ENCODE data around the gene PAX8.
"Not testable (repeated sequence)": the region's sequence is repeated elsewhere in the genome, so short reads cannot be mapped to it uniquely, and the experiment has no call there.

Gene PAX8

DNA sequence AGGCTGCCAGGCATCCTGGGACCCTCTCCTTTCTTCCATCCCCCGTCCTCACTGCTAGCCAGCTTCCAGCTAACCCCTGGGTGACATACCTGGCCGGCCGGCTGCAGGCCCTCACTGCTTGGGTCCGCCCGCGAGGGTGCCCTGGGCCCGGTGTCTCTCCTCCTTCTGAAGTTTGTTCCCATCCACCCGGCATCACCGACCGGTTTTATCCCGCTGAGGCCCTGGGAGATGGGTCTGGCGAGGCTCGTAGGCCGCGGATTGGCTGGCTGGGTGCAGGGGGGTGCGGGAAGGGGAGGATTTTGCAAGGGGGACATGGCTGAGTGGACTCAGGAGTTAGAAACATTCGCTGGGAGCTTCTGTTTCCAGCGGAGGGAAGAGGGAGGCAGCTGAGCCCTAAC is at the start of gene PAX8:
Gene PAX8 (minus strand): TSS at position 180 of the 398 bp plus-strand sequence. CDS start 527 bp downstream, outside the sequence.
- no peak for DNase-seq
- intact Hi-C loops (cut with DNase I), result no loop called here

DNA sequence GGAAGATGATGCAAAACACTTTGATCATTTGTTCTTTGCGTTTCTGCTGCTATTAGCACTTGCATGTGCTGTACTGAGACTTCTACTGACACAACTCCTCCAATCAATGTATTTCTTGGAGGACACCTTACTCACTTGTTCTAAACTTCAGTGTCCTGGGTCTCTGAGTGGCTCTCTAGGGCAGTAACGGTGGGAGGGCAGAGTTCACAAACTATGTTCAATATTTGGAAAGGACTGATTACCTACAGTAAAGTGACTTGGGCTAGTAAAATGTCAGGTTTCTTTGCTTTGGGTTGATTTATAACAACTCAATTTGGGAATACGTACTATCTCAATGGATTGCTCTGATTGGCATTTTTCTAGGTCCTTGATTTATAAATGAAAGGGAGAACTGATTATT is 49.3 kb upstream of the PAX8 start:
- DNase-seq, result no peak
- intact Hi-C loops (cut with DNase I), result no loop called here

DNA sequence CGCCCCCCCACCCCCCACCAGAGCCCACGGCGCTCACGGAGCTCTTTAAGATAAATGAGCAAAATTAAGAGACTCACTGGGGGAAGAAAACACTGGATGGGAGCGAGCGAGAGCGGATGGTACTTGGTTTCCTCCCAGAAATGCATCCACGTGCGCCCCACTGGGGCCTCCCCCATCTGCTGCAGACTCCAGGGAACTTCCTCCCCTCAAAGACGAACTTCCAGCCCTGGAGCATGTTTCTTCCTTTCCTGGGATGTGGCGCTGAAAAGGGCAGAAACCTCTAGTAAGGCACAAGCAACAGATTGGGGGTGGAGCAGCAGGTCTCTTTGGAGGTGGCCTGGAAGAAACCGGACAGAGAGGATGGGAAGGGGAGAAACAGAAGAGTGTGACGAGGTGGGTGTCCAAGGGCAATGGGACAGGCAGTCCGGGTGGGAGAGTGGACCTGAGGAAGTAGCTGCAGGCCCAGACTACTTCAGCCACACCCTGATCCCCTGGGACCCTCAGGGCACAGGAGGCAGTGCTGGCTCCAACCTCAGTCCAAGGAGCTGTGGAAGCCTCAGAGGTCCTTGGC is 46.5 kb upstream of the PAX8 start:
- DNase-seq, result peak in 1 of 42 donors; percentile 10
- intact Hi-C loops (cut with DNase I), result not testable (repeated sequence)

DNA sequence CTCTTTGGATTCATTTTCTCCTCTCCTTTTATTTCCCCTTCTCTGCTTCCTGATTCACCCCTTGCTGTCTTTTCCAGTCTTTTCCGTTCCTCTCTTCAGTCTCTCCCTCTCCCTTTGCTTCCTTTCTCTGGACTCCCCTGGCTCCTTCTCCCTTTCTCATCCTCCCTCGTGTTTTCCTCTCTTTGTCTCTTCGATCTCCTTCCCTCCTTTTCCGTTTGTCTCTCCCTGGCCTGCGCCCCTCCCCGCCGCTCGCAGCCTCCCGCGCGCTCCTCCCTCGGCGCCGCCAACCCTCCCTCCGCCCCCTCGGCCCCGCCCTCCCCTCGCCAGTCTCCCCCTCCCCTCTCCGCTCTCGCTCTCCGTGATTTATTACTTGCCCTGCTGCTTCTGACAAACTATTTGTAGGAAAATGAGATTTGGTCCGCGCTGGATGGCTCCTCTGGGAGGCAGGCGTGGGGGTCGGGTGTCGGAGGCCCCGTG is 46.0 kb upstream of the PAX8 start:
- peak in 35 of 42 donors; percentile 15 to 75 (median 48) for DNase-seq
- intact Hi-C loops (cut with DNase I), result no loop called here

DNA sequence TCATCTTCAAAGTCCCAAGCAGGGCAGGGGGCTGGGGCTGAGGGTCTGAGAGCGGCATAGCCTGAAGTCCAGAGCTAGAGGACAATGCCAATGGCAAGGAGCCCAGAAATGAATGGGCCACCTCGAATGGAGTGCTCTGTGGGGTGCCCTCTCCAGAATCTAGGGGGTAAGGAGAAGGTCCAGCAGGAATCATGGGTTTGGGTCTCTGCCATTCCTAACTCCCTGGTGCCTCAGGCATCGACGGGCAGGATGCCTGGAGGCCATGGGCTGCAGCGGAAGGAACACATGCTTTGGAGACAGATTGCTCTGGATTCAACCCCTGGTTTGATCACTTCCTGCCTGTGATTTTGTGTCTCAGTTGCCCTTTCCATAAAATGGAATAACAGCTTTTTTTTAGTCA is 44.4 kb upstream of the PAX8 start:
- DNase-seq; intact Hi-C loops (cut with DNase I): not testable (repeated sequence)

DNA sequence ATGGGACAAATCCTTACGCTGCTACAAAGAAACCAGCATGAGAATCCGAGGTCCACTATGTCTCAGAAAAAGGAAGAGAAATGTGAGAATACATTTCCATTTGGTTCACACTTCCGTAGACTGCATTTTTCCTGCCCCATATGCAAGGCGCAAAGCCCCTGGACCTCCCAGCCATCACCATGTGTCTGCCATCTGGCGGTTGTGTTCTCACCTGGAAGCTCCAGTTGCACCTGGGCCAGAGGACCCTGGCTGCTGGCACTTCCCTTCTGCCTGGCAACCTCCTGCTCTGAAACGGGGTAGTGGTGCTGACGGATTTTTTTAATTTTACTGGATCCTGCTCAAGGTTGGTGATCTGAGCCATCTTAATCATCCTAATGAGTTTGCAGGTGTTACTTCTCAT is 41.4 kb upstream of the PAX8 start:
- intact Hi-C loops (cut with DNase I); DNase-seq: not testable (repeated sequence)

DNA sequence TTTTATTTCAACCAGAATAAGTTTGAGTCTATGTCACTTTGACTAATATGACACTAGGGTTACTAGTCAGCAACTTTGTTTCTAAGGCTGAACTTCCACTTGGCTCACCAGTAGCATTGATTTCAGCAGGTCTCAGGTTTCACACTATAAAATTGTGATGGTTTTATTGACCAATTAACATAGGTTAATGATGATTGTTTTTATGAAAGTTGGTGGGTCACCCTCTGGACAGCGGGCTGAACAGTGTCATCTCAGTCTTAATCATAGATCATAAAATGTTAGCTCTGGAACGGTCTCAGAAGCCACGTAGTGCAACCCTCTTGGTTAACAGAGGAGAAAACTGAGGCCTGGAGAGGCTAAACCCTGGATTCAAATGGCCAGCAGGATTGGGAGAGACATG is 40.2 kb upstream of the PAX8 start:
- intact Hi-C loops (cut with DNase I); DNase-seq: not testable (repeated sequence)

DNA sequence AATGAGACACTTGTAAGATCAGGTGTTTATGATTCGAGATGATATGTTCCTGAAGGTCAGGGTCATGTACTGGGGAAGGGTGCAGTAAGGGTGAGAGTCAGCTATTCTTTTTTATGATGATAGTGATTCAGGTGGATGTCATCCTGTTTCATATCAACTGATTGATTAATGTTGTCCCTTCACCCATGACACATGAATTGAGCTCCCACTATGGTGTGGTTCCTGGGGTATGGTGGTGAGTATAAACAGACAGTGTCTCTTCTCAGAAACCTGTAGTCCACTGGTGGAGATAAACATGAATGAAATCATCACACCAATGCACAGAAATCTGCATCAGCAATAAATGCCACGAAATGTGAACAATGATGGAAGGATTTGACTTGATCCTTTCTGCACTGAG is 37.4 kb upstream of the PAX8 start:
- intact Hi-C loops (cut with DNase I), result no loop called here
- no peak for DNase-seq

DNA sequence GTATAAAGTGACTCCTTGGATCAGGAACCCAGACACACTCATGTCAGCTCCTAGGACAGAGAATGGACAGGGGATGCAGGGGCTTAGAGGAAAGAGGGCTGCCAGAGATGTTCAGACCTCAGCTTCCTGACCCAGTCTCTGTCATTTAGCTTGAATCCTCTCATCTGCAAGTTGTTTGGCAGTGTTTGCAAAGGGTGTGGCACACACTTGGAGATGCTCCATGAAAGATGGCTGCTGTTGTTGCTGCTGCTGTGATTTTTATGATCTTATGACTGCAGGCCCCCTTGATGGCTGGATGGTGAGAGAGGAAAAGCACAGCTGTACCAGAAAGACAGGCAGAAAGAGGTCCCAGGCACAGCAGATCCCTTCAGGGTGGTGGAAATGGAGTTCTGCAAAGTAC is 35.9 kb upstream of the PAX8 start:
- intact Hi-C loops (cut with DNase I); DNase-seq: not testable (repeated sequence)

DNA sequence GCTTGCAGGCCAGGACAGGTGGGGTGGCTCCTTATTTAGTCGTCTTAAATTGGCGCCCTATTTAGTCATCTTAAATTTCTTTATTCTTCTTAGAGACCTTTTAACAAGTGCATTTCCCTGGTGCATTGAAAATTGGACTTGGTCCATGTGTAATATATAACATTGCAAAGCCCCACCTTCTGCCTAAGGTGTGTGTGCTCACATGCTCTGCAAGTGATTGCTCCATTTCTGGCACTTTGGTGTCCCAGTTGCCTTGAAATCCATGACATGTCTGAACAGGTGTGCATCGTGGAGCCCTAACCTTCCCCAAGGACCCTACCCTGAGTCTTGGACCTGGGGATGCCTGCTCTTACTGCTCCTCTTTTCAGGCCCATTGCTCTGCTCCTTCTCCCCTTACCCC is 35.5 kb upstream of the PAX8 start:
- DNase-seq; intact Hi-C loops (cut with DNase I): not testable (repeated sequence)

DNA sequence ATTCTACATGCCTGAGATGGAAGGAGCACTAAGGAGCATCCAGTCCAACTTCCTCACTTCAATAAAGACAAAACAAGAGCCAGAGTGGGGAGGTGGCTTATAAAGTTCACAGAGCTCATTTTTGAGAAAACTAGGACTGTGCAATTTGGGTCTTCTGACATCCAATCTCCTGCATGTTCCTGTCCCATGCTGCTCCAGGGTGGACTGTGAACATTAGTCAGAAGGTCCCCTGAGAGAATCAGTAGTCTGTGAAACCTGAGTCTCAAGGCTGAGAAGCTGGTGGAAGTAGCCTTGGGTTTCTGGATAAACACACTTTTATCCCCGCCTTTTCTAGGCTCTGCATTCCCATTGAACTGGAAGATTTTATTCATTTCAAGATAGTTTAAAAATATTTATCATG is 33.1 kb upstream of the PAX8 start:
- intact Hi-C loops (cut with DNase I); DNase-seq: not testable (repeated sequence)

DNA sequence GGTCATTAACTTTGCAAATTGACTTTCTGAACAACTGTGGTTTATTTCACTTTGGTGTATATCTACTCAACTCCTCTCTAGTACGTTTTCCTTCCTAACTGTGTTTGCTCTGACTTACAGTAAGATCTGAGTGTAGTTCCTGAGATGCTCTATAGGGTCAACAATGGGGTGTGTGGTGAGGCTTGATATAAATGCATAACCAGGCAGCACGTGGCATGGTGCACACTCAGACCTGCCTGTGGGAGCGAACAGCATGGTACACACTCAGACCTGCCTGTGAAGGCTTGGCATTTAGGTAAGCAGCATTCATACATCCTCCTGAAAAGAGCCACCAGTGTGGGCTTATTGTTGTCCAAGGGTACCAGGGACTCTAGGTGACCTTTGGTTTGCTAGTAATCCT is 32.5 kb upstream of the PAX8 start:
- DNase-seq; intact Hi-C loops (cut with DNase I): not testable (repeated sequence)

DNA sequence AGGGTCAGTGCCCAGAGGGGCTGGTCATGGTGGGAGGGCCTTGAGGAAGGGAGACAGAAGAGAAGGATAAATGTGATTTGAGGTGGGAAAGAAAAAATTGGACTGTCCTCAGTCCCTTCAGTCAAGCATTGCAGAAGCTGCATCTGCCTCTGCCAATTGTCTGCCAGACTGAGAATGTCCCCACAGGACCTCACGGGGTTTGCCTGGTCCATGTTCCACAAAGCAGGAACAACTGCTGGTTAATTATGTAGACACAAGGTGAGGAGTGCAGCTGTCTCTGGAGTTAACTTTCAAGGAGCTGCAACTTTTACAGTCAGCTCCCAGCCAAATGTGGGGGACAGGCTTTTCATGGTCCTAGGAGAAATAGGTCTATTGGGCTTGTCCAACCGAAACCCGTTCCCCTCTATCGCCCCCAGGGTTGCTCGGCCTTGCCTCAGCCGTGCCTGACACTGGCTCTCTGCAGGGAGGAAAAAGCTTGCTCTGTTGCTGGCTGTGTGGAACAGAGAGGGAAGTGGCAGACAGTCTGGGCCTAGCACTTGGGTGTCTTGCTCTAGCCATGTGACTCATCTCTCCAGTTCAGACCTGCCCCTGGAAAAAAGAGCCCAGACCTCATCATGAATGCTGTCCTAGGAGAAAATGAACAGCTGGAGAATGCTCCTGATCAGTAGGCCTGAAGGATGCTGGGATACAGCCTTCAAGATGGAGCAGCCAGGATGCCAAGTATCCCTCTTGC is 31.1 kb upstream of the PAX8 start:
- intact Hi-C loops (cut with DNase I), result no loop called here
- DNase-seq, result no peak

DNA sequence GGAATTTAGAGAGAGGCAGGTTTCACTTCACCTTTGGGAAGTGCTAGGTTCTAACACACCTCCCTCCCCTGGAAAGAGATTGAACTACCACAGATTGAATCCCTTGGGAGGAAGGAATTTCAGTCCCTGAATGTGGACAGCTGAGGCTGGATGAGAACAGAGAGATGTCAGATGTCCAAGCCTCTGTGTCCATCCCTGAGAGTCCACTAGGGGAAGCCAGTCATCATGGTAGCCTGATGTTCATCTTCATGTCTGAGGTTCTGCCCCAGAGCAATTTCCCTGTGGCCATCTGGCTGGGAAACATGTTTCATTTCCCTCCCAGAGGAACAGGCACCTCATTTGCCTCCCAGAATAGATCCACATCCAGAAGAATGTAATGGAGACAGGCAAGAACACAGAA is 30.1 kb upstream of the PAX8 start:
- intact Hi-C loops (cut with DNase I); DNase-seq: not testable (repeated sequence)

DNA sequence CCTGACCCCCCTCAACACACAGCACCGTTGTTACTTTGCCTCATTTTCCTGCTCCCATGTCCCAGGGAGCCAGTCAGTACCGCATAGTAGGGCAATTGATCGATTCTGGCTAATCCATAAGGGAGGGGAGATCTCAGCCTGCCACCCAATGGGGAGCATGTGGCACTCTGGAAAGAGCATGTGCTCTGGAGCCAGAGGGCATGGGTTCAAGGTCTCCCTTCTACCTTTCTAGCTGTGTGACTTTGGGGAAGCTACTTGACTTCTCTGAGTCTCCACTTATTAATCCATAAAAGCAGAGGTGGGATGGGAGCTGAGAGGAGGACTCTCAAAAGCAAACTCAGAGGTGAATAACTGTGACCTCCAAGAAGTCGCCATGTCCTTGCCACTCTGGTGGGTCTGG is 27.5 kb upstream of the PAX8 start:
- DNase-seq; intact Hi-C loops (cut with DNase I): not testable (repeated sequence)

DNA sequence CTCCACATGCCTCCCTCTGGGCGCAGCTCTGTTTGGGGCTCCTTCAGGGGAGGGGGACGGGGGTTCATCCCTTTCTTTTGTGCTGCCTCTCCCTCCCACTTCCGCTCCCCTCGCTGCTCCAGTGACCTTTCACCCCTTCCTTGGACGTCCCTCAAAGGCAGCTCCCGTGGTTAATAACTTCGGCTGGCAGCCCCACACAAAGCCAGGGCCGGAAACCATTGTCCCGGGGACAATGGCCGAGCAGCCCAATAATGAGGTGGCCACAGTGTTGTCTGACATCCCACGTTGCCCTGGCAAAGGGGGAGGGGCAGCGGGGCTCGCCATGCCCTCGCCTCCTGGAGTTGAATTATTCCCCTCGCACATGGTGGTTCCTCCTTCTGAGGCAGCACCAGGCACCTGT is 27.0 kb upstream of the PAX8 start:
- DNase-seq, result peak in 17 of 42 donors; percentile 19 to 52 (median 31)
- intact Hi-C loops (cut with DNase I), result not testable (repeated sequence)

DNA sequence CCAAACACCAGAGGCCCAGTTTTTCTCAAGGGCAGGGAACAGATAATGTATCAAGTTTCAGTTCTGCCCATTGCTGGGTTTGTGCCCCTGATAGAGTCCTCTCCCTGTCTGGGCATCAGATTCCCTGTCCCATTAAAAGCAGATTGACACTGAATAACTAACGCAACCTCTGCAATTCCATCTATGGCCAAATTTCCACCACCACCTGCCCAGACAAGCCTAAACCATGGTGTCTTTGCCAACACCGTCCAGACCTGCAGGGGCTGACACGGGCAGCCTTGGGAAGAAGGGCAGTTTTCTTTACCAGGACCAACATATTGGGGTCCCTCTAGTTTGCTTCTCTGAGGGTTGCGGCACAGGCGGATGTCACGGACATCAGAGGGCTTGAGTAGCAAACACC is 26.4 kb upstream of the PAX8 start:
- intact Hi-C loops (cut with DNase I), result no loop called here
- no peak for DNase-seq

DNA sequence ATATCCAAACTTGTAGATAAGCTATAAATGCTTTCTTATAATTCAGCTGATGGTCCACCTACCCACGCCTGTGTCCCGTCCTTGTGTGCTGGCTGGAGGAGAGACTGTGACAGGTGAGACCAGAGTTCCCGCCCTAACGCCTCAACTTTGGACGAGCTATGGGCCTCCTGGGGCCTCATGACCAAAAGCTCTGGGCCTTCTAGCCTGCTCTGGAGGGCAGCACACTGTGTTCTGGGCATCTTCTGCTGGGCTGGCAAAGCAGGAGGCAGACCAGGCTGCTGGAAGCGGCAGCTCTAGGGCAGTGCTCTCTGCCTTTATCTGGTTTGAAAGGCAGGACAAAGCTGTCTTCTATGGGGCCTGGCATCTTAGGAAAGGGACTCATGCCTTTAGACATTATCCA is 26.0 kb upstream of the PAX8 start:
- intact Hi-C loops (cut with DNase I), result no loop called here
- DNase-seq, result peak in 2 of 42 donors; percentile 17 to 20

DNA sequence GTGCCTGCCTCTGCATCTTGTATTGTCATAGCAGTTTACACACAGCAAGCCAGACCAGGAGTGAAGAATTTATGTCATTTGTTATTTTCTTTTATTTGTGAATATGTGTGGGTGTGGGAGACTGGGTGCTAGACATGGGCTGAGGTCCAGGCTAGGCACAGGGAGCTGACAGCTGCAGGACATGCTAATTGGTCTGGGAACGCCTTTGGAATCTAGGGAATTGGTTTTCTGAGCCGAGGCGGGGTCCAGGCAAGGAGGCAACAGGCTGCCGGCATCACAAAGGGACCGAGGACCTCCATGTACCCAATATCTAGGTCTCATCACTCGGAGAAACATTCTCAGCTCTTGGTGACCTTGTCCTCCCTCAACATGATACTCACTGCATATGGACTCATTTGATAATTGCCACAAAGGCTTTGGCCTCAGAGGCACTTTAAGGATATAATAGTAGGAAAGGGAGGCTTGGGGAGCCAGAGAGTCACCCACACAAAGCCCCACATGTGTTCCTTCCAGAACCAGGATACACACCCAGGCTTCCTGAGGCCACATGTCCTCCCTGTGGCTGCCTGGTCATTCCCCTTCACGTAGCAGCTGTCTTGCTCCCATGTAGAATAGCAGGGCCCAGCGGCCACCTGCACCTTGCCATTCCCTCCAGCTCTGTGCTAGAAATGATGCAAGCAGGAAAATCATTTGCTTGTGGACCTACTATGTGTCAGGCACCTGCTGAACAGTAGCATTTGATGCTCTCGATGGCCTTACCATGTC is 23.7 kb upstream of the PAX8 start:
- DNase-seq, result not testable (repeated sequence)

DNA sequence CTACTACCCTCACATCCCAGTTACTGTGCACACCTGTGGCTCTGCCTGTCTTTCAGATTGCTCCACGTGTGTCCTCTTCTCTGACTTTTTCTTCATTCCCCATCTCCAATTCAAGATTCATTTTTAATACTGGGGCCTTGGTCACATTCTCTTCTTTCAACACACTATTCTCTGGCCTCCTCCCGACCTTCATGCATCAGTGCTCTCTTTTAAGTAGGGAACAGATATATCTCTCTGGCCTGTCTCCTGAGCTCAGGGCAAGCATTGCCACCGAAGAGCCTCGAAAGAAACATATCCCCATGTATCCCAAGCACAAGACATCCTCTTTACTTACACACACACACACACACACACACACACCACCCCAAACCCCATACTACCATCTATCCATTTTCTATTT is 21.6 kb upstream of the PAX8 start:
- intact Hi-C loops (cut with DNase I), result no loop called here
- DNase-seq, result no peak

More for the DNA sequence above, 23.7 kb upstream of the PAX8 start:
- intact Hi-C loops (cut with DNase I), result not testable (repeated sequence)
